Large intestine (tissue), 3 donors: ENCODE results near the gene NFIC. TPM values are rescaled to one million over a fixed set of nuclear protein-coding genes. Genes with fewer than 3 reads are reported as not detected.

Experiments
- DNase-seq, 2 donors: peaks; one replicate each; pipeline versions ENCODE4 v3.0.0 to v3.0.0-alpha.2; 2013
- H3K27ac ChIP-seq: one replicate; pipeline ENCODE4 v1.5.1; 2013; ENCODE audit warnings: low read length
- H3K27me3 ChIP-seq: 2 replicates; pipeline ENCODE4 v1.6.1; 2013; ENCODE audit warnings: low read length; ENCODE audit not compliant: control insufficient read depth, insufficient read depth
- H3K36me3 ChIP-seq: 2 replicates; pipeline ENCODE4 v1.6.1; 2013; ENCODE audit warnings: low read length; ENCODE audit not compliant: control insufficient read depth, insufficient read depth
- H3K4me1 ChIP-seq: one replicate; pipeline ENCODE4 v1.6.1; 2013; ENCODE audit warnings: low read length; ENCODE audit not compliant: control insufficient read depth, insufficient read depth
- H3K4me3 ChIP-seq: one replicate; pipeline ENCODE4 v1.5.1; 2013; ENCODE audit warnings: low read length
- H3K9me3 ChIP-seq: one replicate; pipeline ENCODE4 v1.6.1; 2013; ENCODE audit warnings: mild to moderate bottlenecking, low read depth, low read length, moderate library complexity; ENCODE audit not compliant: control insufficient read depth
- WGBS: methylation state at CpG from one replicate; pipeline ENCODE4 v1.1.5; 2013; ENCODE audit warnings: low lambda C conversion rate; ENCODE audit not compliant: insufficient coverage; 5-methylcytosine and 5-hydroxymethylcytosine counted together
- polyA plus RNA-seq: library from polyadenylated mRNA; unstranded; fragments of 120-200 nt; gene quantifications from one replicate; pipeline ENCODE4 v1.2.1, GENCODE V29; 2013

The NFIC gene
- polyA plus RNA-seq, 1 donor, result 17.0 TPM

- no peak for DNase-seq
- Histone ChIP-seq H3K9me3 (no peaks in the 10 kb centered on the region), H3K36me3 (peaks cover 52% of the 10 kb centered on the region), H3K4me3 (no peak overlapping the region), H3K27ac (no peak overlapping the region), H3K27me3 (no peaks in the 10 kb centered on the region), H3K4me1 (peaks cover 3% of the 10 kb centered on the region)
- WGBS, result no CpG with 5 or more reads among the region's 23 CpGs
Observed at GRCh38 chr19:3513229-3514140, 147.1 kb downstream of the NFIC start.

- Histone ChIP-seq H3K4me3 (no peak overlapping the region), H3K27ac (no peak overlapping the region), H3K9me3 (no peaks in the 10 kb centered on the region), H3K4me1 (peaks cover under 1% of the 10 kb centered on the region), H3K36me3 (peaks cover 51% of the 10 kb centered on the region), H3K27me3 (no peaks in the 10 kb centered on the region)
- DNase-seq, result no peak
- 79% methylated on average over 4 of the region's 12 CpGs for WGBS
Observed at GRCh38 chr19:3514930-3515329, 148.5 kb downstream of the NFIC start.

DNA sequence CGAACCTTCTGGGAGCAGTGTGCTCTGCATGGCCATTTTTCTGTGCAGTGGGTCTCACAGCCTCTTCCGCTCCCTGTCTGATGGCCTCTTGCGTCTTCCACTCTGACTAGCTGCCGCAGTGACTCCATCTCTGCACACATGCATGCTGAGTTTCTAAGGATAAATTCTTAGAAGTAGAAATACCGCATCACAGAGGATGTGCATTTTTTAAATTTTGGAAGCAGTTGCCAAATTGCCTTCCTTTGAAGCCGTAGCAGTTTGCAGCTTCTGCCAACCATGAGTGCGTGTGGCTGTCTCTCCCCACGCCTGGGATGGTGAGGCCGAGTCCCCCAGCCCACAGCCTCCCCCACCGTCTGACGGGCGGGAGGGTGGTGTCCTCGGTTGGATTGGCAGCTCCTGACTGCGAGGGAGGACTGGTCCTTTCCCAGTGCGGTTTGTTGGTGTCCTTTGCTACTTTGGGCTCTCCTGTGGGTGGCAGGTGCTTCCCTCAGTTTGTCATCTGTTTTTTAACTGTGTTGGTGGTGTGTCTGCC, 149.6 kb downstream of the NFIC start:
- WGBS, result no CpG with 5 or more reads among the region's 15 CpGs
- Histone ChIP-seq H3K36me3 (peaks cover 49% of the 10 kb centered on the region), H3K27me3 (no peaks in the 10 kb centered on the region), H3K27ac (no peak overlapping the region), H3K9me3 (no peaks in the 10 kb centered on the region), H3K4me1 (peaks cover 9% of the 10 kb centered on the region), H3K4me3 (no peak overlapping the region)
- DNase-seq, result no peak

DNA sequence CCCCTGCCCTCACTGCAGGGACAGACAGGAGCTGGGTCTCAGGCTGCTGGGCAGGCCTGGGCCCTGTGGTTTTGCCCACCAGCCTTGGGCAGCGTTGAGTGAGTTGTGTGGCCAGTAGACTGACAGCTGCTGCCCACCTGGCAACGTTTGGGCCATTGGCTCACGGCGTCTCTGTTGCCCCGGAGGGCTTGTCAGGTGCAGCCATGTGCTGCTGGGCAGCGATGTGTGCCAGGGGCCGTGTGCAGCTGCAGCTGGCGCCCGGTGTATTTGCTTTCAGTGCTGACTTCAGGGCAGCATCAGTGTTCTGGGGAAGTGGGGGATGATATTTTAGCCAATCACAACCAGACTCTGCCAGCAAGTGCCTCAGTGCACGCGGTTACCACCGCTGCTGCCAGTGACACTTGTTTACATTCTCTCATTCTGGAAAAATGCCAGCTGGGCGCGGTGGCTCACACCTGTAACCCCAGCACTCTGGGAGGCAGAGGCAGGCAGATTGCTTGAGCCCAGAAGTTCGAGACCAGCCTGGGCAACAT, 150.4 kb downstream of the NFIC start:
- Histone ChIP-seq H3K27ac (no peak overlapping the region), H3K4me1 (peaks cover 9% of the 10 kb centered on the region), H3K4me3 (no peak overlapping the region), H3K36me3 (peaks cover 43% of the 10 kb centered on the region), H3K9me3 (no peaks in the 10 kb centered on the region), H3K27me3 (no peaks in the 10 kb centered on the region)
- DNase-seq, result no peak
- no CpG with 5 or more reads among the region's 15 CpGs for WGBS

DNA sequence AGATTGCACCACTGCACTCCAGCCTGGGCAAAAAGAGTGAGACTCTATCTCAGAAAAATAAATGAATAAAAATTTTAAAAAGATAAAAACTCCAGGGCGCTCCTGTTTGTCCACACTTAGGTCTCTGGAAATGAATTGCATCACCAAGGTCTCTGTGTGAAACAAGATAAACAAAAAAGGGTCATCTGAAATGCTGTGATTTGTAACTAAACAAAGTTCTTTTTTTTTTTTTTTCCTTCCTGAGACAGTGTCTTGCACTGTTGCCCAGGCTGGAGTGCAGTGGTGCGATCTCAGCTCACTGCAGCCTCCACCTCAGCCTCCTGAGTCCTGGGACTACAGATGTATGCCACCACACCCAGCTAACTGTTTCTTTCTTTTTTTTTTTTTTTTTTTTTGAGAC, 151.3 kb downstream of the NFIC start:
- Histone ChIP-seq H3K9me3 (no peaks in the 10 kb centered on the region), H3K27me3 (no peaks in the 10 kb centered on the region), H3K4me1 (peaks cover 9% of the 10 kb centered on the region), H3K4me3 (no peak overlapping the region), H3K36me3 (peaks cover 40% of the 10 kb centered on the region), H3K27ac (no peak overlapping the region)
- DNase-seq, result no peak
- 100% methylated on average over 1 of the region's 2 CpGs for WGBS

- H3K4me3 ChIP-seq, result no peak overlapping the region
- no peak overlapping the region for H3K27ac ChIP-seq
- H3K9me3 ChIP-seq, result no peaks in the 10 kb centered on the region
- DNase-seq, result no peak
- peaks cover 44% of the 10 kb centered on the region for H3K36me3 ChIP-seq
- H3K4me1 ChIP-seq, result peaks cover 9% of the 10 kb centered on the region
- no CpG with 5 or more reads among the region's 10 CpGs for WGBS
- H3K27me3 ChIP-seq, result no peaks in the 10 kb centered on the region
Observed at GRCh38 chr19:3518255-3518654, 151.9 kb downstream of the NFIC start.

GRCh38 chr19:3518659-3519058, 152.3 kb downstream of the NFIC start:
- Histone ChIP-seq H3K36me3 (peaks cover 44% of the 10 kb centered on the region), H3K27me3 (no peaks in the 10 kb centered on the region), H3K27ac (no peak overlapping the region), H3K4me1 (peaks cover 9% of the 10 kb centered on the region), H3K4me3 (no peak overlapping the region), H3K9me3 (no peaks in the 10 kb centered on the region)
- no CpG with 5 or more reads among the region's 2 CpGs for WGBS
- DNase-seq, result no peak

Other genes starting within 250 kb of the NFIC start
- 2.1 TPM for gene GNA15, start 230.6 kb upstream of the NFIC start, polyA plus RNA-seq
- gene S1PR4, start 187.8 kb upstream of the NFIC start, polyA plus RNA-seq, result 0.55 TPM
- 36.3 TPM for gene NCLN, start 180.7 kb upstream of the NFIC start, polyA plus RNA-seq
- 3.1 TPM for gene CELF5, start 141.9 kb upstream of the NFIC start, polyA plus RNA-seq
- gene SMIM24, start 113.9 kb downstream of the NFIC start, polyA plus RNA-seq, result 625 TPM
- 1.6 TPM for gene SMIM44, start 116.9 kb downstream of the NFIC start, polyA plus RNA-seq
- gene DOHH, start 134.1 kb downstream of the NFIC start, polyA plus RNA-seq, result 12.1 TPM
- gene FZR1, start 139.7 kb downstream of the NFIC start, polyA plus RNA-seq, result 42.5 TPM
- gene TEKTIP1, start 172.6 kb downstream of the NFIC start, polyA plus RNA-seq, result 3.2 TPM
- gene MFSD12, start 191.0 kb downstream of the NFIC start, polyA plus RNA-seq, result 33.7 TPM
- 59.6 TPM for gene HMG20B, start 206.4 kb downstream of the NFIC start, polyA plus RNA-seq
- gene GIPC3, start 218.9 kb downstream of the NFIC start, polyA plus RNA-seq, result 1.6 TPM
- 1.3 TPM for gene TBXA2R, start 240.3 kb downstream of the NFIC start, polyA plus RNA-seq